ENCODE results near the gene PROX1.

Gene PROX1

DNA sequence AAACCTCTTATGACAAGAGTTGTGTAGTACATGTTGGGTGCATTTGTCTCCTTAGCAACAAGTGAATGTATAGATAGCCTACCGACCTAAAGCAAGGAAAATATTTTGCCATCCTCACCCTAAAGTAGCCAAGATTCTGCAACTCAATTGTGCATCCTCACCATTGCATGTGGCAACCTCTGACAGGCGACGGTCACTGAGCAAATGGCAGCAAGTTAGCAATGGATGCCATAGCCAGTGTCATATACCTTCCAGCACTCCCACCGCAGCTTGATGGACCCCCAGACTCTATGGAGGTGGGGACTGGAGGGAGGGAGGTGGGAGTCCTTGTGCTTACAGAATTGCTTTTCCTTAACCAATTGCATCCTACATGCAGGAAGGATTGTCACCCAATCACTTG, 17.0 kb downstream of the PROX1 start:
- TF ChIP-seq, protein P1, sequence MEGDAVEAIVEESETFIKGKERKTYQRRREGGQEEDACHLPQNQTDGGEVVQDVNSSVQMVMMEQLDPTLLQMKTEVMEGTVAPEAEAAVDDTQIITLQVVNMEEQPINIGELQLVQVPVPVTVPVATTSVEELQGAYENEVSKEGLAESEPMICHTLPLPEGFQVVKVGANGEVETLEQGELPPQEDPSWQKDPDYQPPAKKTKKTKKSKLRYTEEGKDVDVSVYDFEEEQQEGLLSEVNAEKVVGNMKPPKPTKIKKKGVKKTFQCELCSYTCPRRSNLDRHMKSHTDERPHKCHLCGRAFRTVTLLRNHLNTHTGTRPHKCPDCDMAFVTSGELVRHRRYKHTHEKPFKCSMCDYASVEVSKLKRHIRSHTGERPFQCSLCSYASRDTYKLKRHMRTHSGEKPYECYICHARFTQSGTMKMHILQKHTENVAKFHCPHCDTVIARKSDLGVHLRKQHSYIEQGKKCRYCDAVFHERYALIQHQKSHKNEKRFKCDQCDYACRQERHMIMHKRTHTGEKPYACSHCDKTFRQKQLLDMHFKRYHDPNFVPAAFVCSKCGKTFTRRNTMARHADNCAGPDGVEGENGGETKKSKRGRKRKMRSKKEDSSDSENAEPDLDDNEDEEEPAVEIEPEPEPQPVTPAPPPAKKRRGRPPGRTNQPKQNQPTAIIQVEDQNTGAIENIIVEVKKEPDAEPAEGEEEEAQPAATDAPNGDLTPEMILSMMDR (IDR thresholded peaks at IDR 0.05; ENCODE audit: borderline replicate concordance, insufficient read depth, low read depth, low read length) = no peak

DNA sequence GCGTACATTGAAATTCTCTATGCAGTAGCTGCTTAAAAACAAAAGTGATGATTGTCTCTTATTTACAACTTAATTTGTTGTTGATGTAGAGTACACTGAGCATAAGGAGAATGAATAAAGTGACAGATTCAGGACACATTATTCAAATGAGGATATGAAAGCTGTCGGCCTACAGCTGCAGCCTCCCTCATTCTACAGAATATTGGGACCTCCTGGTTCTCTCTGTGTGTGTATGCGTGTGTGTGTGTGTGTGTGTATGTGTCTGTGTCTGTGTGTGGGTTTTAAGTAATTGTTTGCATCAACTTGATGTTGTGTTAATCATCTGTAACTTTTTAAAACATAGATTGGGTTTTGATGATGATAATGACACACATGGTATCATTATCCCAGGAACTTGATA, 17.9 kb downstream of the PROX1 start:
- TF ChIP-seq, protein P1 (IDR thresholded peaks at IDR 0.05; ENCODE audit: borderline replicate concordance, insufficient read depth, low read depth, low read length) = no peak
- H3K4me3 ChIP-seq (ENCODE audit: low read depth, low read length) = no peak overlapping the region

More for the DNA sequence above, 17.0 kb downstream of the PROX1 start:
- H3K4me3 ChIP-seq (ENCODE audit: low read depth, low read length) = no peak overlapping the region

DNA sequence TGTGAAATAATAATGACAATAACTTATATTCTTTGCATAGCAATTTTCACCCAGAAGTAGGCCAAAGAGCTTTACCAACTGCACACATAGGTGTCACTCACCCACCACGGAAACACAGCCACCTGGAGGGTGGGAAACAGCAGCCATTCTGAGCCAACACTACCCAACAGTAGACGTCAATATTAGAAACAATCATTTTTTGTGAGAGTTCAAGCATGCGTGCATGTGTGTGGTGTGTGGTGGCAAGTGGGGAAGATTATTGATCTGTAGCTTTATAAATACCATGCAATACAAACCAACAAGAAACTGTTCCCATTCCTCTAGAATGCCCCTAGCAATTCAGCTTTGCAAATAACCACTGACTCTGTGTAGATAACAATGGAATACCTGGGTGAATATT, 19.1 kb downstream of the PROX1 start:
- H3K4me3 ChIP-seq (ENCODE audit: low read depth, low read length) = no peak overlapping the region
- TF ChIP-seq, protein P1 (IDR thresholded peaks at IDR 0.05; ENCODE audit: borderline replicate concordance, insufficient read depth, low read depth, low read length) = no peak

DNA sequence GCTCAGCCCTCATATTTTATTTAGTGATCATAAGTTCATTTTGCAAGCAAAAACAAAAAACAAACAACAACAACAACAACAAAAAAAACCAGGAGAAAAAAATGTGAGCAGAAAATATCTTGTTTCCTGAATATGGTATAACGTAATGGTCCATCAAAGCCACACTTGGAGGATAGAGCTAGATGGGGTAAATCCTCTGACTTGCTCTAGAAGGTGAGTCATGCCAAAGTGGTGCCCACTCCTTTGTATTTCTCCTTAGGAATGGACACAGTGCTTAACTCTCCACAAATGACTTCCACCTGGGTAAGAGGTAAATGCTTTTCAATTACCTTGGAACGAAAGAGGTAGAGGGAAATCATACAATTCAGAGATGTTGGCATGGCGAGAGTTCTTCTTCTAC, 20.6 kb downstream of the PROX1 start:
- TF ChIP-seq, protein P1 (IDR thresholded peaks at IDR 0.05; ENCODE audit: borderline replicate concordance, insufficient read depth, low read depth, low read length) = no peak
- H3K4me3 ChIP-seq (ENCODE audit: low read depth, low read length) = no peak overlapping the region

DNA sequence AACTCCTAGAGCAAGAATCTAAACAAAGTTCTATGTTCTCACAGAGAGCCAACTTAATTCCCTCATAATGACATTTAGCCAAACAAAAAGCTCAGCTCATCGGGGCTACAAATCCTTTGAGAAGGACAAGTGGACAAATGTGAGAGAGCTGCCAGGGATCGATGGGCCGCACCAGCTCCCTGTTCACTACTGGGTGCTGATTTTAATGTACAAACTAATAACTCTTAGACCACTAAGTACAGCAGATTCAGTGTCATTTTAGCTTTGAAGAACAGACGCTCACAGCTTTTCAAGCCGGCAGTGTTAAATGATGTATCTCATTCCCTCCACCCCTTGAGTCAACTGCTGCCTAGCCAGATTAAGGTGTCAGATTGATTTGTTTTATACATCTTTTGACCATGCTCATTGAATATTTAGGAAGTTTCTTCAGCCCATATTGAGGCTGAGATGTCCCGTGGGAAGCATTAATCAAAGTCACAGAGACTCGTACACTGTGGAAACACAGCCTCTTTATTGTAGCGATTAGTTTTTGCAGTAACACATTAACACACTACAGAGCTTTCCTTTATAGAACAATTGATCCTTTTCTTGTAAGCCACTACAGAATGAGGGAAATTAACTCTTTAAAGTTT, 21.1 kb downstream of the PROX1 start:
- TF ChIP-seq, protein P1 (IDR thresholded peaks at IDR 0.05; ENCODE audit: borderline replicate concordance, insufficient read depth, low read depth, low read length) = no peak
- no peak overlapping the region for H3K4me3 ChIP-seq (ENCODE audit: low read depth, low read length)

DNA sequence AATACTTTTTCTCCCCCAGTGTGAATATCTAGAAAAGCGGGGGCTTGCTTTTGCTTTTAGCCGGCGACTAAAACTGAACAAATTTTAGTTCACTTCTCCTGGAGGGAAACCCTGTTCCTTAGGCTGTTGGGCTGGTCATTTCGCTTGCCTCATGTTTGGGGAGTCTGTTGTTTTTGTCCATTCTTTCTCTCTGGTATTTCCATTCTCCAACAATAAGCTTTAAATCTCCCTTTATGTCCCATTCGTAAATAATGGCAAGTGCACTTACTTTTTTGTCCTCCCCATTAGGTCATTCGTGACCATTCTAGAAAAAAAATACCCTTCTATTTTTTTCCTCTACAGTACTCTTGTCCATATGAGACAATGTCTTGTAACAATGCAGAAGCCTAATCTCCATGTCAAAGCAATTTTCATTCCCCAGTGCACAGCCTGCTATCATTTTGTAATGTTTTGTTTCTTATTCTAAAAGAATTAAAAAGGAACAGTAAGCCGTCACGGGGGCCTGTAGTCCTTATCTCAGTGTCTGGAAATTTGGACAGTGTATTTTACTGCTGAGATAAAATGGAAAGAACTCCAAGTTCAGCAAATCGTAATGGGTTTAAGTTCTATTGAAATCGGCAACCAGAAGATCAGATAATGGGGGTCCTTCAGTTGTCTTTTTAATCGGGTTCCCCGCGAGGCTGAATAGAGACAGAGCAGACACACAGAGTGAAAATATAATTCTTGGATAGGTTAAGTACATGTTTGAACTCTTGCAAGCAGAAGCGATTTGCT, 21.8 kb downstream of the PROX1 start:
- H3K4me3 ChIP-seq (ENCODE audit: low read depth, low read length) = no peak overlapping the region
- TF ChIP-seq, protein P1 (IDR thresholded peaks at IDR 0.05; ENCODE audit: borderline replicate concordance, insufficient read depth, low read depth, low read length) = no peak

DNA sequence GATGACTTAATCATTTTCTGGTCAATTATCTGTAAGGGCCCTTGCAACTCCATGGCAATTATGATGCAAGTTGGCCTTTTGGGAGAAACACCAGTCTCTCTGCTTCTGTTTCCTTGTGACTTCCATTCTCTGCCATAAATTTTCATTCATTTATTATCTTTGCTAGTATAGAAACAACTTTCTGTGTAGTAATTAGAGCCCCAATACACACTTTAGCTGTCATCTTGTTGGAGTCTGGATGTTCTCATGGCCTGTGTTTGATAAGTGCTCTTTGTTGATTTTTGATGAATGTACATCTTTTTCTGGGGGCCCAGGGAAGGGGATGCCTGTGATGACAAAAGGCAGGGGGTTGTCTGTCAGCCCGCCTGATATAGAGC, 22.4 kb downstream of the PROX1 start:
- no peak overlapping the region for H3K4me3 ChIP-seq (ENCODE audit: low read depth, low read length)
- TF ChIP-seq, protein P1 (IDR thresholded peaks at IDR 0.05; ENCODE audit: borderline replicate concordance, insufficient read depth, low read depth, low read length) = no peak
